Measurements from ENCODE around the gene SPTLC2.

Gene SPTLC2

GRCh38 chr14:77520555-77520954 lies 95.9 kb downstream of the SPTLC2 start:
- H3K9ac ChIP-seq: no peak overlapping the region
- H3K27me3 ChIP-seq: no peaks in the 10 kb centered on the region
- no peak overlapping the region for H3K4me3 ChIP-seq
- H3K4me1 ChIP-seq: peaks cover 17% of the 10 kb centered on the region
- H3K27ac ChIP-seq: no peak overlapping the region
- no peak overlapping the region for H3K4me2 ChIP-seq
- peaks cover 50% of the 10 kb centered on the region for H3K36me3 ChIP-seq
- H4K20me1 ChIP-seq: peaks cover 6% of the 10 kb centered on the region; the same call in 1 of the 2 replicates
- no peak for TF ChIP-seq Cebpa-rat (IDR thresholded peaks at IDR 0.05)
- H3K9me3 ChIP-seq: no peaks in the 10 kb centered on the region

GRCh38 chr14:77516126-77516525 lies 100.3 kb downstream of the SPTLC2 start:
- no peak overlapping the region for H3K4me3 ChIP-seq
- no peak overlapping the region for H3K4me2 ChIP-seq
- peaks cover 69% of the 10 kb centered on the region for H3K36me3 ChIP-seq
- H3K27ac ChIP-seq: no peak overlapping the region
- H3K9ac ChIP-seq: no peak overlapping the region
- no peaks in the 10 kb centered on the region for H3K9me3 ChIP-seq
- H4K20me1 ChIP-seq: no peaks in the 10 kb centered on the region
- H3K4me1 ChIP-seq: peaks cover 17% of the 10 kb centered on the region
- H3K27me3 ChIP-seq: no peaks in the 10 kb centered on the region
- TF ChIP-seq Cebpa-rat (IDR thresholded peaks at IDR 0.05): no peak

- Histone ChIP-seq H3K27me3 (no peaks in the 10 kb centered on the region), H3K36me3 (peaks cover 56% of the 10 kb centered on the region), H4K20me1 (no peaks in the 10 kb centered on the region), H3K9me3 (no peaks in the 10 kb centered on the region), H3K4me2 (no peak overlapping the region), H3K27ac (no peak overlapping the region), H3K9ac (no peak overlapping the region), H3K4me1 (no peaks in the 10 kb centered on the region), H3K4me3 (no peak overlapping the region)
- no peak for TF ChIP-seq Cebpa-rat (IDR thresholded peaks at IDR 0.05)
Observed at GRCh38 chr14:77511486-77512162, 104.8 kb downstream of the SPTLC2 start.

GRCh38 chr14:77509366-77509765 lies 107.1 kb downstream of the SPTLC2 start:
- no peak for TF ChIP-seq Cebpa-rat (IDR thresholded peaks at IDR 0.05)
- Histone ChIP-seq H3K4me2 (no peak overlapping the region), H3K4me1 (no peaks in the 10 kb centered on the region), H4K20me1 (no peaks in the 10 kb centered on the region), H3K9ac (no peak overlapping the region), H3K27ac (no peak overlapping the region), H3K27me3 (no peaks in the 10 kb centered on the region), H3K9me3 (no peaks in the 10 kb centered on the region), H3K36me3 (peaks cover 51% of the 10 kb centered on the region), H3K4me3 (no peak overlapping the region)

GRCh38 chr14:77508876-77509275 lies 107.6 kb downstream of the SPTLC2 start:
- H3K9me3 ChIP-seq: peaks cover 4% of the 10 kb centered on the region
- TF ChIP-seq Cebpa-rat (IDR thresholded peaks at IDR 0.05): no peak
- H3K9ac ChIP-seq: no peak overlapping the region
- H3K4me2 ChIP-seq: no peak overlapping the region
- H3K4me3 ChIP-seq: no peak overlapping the region
- no peak overlapping the region for H3K27ac ChIP-seq
- no peaks in the 10 kb centered on the region for H4K20me1 ChIP-seq
- H3K27me3 ChIP-seq: no peaks in the 10 kb centered on the region
- peaks cover 49% of the 10 kb centered on the region for H3K36me3 ChIP-seq
- H3K4me1 ChIP-seq: no peaks in the 10 kb centered on the region

GRCh38 chr14:77508249-77508648 lies 108.2 kb downstream of the SPTLC2 start:
- Histone ChIP-seq H3K36me3 (peaks cover 48% of the 10 kb centered on the region), H3K4me1 (no peaks in the 10 kb centered on the region), H4K20me1 (no peaks in the 10 kb centered on the region), H3K27ac (no peak overlapping the region), H3K27me3 (no peaks in the 10 kb centered on the region), H3K4me3 (no peak overlapping the region), H3K9ac (no peak overlapping the region), H3K9me3 (peaks cover 10% of the 10 kb centered on the region), H3K4me2 (no peak overlapping the region)
- no peak for TF ChIP-seq Cebpa-rat (IDR thresholded peaks at IDR 0.05)

DNA sequence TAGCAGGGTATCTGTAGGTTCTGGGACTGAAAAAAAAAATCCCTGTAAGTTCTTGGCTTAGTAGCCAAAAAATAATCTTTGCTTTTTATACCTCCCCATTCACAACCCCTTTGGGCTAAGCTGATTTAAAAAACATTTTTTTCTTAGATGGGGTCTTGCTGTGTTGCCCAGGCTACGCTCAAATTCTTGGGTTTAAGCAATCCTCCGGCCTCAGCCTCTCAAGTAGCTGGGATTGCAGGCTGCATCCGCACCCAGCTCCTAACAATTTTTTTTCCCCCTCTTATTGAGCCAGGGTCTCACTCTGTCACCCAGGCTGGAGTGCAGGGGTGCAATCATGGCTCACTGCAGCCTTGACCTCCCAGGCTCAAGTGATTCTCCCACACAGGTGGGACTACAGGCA lies 108.7 kb downstream of the SPTLC2 start:
- H3K27ac ChIP-seq: no peak overlapping the region

DNA sequence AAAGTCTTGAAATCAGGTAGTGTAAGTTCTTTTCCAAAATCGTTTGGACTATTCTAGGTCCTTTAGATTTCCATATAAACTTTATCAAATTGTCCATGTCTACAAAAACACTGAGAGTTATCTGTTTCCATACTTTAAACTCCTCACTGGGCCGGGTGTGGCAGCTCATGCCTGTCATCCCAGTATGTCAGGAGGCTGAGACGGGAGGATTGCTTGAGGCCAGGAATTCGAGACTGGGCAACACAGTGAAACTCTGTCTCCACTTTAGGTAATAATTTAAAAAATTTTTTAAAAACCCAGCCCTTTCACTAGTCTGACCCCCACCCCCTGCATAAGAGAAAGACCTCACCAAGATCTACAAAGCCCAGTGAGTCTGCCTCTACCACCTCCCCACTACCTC lies 111.4 kb downstream of the SPTLC2 start:
- Histone ChIP-seq H3K9me3 (peaks cover 13% of the 10 kb centered on the region), H3K36me3 (peaks cover 22% of the 10 kb centered on the region), H4K20me1 (peaks cover 1% of the 10 kb centered on the region; the same call in 1 of the 2 replicates), H3K27ac (no peak overlapping the region), H3K9ac (no peak overlapping the region), H3K4me3 (no peak overlapping the region), H3K27me3 (peaks cover 15% of the 10 kb centered on the region), H3K4me1 (no peaks in the 10 kb centered on the region), H3K4me2 (no peak overlapping the region)
- no peak for TF ChIP-seq Cebpa-rat (IDR thresholded peaks at IDR 0.05)

More for the DNA sequence above, 108.7 kb downstream of the SPTLC2 start:
- no peak overlapping the region for H3K4me2 ChIP-seq
- peaks cover 48% of the 10 kb centered on the region for H3K36me3 ChIP-seq
- no peaks in the 10 kb centered on the region for H3K27me3 ChIP-seq
- no peaks in the 10 kb centered on the region for H3K4me1 ChIP-seq
- H3K9me3 ChIP-seq: peaks cover 13% of the 10 kb centered on the region
- no peaks in the 10 kb centered on the region for H4K20me1 ChIP-seq
- no peak overlapping the region for H3K9ac ChIP-seq
- H3K4me3 ChIP-seq: no peak overlapping the region
- no peak for TF ChIP-seq Cebpa-rat (IDR thresholded peaks at IDR 0.05)

GRCh38 chr14:77503138-77503537 lies 113.3 kb downstream of the SPTLC2 start:
- peaks cover 13% of the 10 kb centered on the region for H3K9me3 ChIP-seq
- H3K4me2 ChIP-seq: no peak overlapping the region
- peaks cover 13% of the 10 kb centered on the region for H3K4me1 ChIP-seq
- no peak overlapping the region for H3K4me3 ChIP-seq
- H3K27ac ChIP-seq: no peak overlapping the region
- no peak for TF ChIP-seq Cebpa-rat (IDR thresholded peaks at IDR 0.05)
- H4K20me1 ChIP-seq: peaks cover 16% of the 10 kb centered on the region
- no peak overlapping the region for H3K9ac ChIP-seq
- H3K36me3 ChIP-seq: peaks cover 17% of the 10 kb centered on the region
- H3K27me3 ChIP-seq: peaks cover 34% of the 10 kb centered on the region

DNA sequence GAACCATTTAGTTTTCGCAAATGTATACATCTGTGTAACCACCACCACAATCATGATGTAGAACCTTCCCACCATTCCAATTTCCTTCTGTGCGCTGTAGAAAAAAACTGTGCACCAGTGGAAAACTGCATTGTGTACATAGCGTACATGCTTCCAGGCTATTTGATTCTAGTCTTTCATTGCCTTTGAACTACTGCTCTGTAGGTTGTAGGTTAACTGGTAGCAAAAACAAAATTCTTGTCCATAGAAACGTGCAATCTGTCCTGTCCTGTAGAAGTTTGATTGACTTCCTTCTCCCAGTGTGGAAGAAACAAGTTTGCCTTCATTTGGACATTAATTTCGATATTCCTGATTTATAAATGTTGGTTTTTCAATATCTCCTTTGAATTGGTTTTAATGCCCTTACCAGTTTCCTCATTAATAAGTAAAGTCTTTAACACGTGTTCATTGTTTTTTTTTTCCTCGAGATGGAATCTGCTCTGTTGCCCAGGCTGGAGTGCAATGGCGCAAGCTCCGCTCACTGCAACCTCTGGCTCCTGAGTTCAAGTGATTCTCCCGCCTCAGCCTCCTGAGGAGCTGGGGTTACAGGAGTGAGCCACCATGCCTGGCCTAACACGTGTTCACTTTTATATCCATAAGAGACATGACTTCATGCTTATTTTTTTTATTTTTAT lies 114.2 kb downstream of the SPTLC2 start:
- TF ChIP-seq Cebpa-rat (IDR thresholded peaks at IDR 0.05): no peak
- no peak overlapping the region for H3K27ac ChIP-seq
- no peak overlapping the region for H3K4me3 ChIP-seq
- no peak overlapping the region for H3K9ac ChIP-seq
- no peak overlapping the region for H3K4me2 ChIP-seq
- H4K20me1 ChIP-seq: peaks cover 19% of the 10 kb centered on the region
- peaks cover 42% of the 10 kb centered on the region for H3K27me3 ChIP-seq
- peaks cover 13% of the 10 kb centered on the region for H3K9me3 ChIP-seq
- H3K36me3 ChIP-seq: peaks cover 8% of the 10 kb centered on the region; the same call in 1 of the 2 replicates
- H3K4me1 ChIP-seq: peaks cover 18% of the 10 kb centered on the region

All from BLaER1 (cell line).